Stimulated activated CD8-positive, alpha-beta memory T cell treated with anti-CD3 and anti-CD28 coated beads, Interleukin-12 subunit alpha, Interleukin-12 subunit beta, amount 100 ng/mL, for 24 hours (primary cell): ENCODE measurements around the gene ITM2C.
A peak's percentile ranks its signal among the peaks of the same experiment; 100 is the strongest.

Source experiments
- DNase-seq: peaks from one replicate; pipeline ENCODE4 v3.0.0-alpha.2; 2020; ENCODE audit errors: extremely low read depth

The ITM2C gene, protein sequence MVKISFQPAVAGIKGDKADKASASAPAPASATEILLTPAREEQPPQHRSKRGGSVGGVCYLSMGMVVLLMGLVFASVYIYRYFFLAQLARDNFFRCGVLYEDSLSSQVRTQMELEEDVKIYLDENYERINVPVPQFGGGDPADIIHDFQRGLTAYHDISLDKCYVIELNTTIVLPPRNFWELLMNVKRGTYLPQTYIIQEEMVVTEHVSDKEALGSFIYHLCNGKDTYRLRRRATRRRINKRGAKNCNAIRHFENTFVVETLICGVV

DNA sequence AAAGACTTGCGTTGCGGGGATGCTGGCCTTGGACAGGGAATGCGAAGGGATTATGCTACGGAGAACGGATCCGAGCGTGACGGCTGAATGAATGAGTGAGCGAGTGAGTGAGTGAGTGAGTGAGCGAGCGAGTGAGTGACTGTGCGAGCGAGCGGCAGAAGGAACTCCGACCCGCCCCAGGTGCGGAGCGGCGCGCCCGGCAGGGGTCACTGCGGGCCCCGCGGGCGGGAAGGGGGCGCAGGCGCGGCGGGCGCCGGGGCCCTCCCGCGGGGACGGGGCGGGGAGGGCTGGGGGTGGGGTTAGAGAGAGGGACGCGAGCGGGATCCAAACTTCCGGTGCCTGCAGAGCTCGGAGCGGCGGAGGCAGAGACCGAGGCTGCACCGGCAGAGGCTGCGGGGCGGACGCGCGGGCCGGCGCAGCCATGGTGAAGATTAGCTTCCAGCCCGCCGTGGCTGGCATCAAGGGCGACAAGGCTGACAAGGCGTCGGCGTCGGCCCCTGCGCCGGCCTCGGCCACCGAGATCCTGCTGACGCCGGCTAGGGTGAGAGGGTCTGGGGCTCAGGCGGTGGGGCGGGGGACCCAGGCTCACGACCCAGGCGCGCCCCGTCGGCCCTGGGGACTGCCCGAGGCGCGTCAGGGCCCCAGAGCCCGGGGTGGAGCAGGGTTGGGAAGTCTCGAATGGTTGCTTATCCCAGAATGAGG lies at the start of gene ITM2C:
ITM2C (plus strand) TSS at position 338 of the 702 bp plus-strand sequence; CDS start at position 422, 84 bp downstream.
- DNase-seq = peak; percentile 42

DNA sequence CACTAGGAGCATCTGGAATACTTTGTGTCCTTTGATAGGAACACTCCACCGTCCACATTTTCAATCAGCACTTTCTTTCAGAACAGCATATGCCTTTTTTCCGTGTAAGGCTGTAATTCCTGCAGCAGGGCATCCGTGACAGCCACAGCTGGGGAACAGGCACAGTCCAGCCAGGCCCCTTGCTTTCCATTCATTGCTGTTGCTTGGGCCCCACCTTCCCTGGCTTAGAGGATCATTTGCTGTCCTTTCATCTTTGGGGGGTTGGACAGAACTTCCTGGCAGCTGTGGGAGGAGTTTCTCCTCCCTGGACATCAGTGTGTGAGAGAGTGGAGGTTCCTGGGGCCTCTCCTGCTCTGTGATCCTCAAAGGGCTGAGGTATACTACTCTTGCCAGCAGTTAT lies 49.7 kb upstream of the ITM2C start:
- no peak for DNase-seq

DNA sequence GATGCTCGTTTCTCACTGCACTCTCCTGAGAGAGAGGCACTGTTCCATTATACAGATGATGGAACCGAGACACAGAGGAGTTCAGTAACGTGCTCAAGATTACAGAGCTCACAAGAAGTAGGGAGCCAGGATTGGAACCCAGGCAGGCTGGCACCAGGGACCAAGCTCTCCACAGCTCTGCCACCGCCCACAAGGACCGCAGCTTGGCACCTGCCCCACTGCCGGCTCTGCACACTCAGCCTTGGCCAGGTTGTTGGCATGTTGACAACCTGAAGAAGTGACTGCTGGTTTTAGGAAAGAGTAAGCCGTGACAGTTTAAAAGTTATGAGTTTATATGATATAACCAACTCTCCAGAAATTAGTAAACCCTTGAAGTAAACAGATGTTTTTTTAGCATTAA lies 48.0 kb upstream of the ITM2C start:
- DNase-seq = no peak

DNA sequence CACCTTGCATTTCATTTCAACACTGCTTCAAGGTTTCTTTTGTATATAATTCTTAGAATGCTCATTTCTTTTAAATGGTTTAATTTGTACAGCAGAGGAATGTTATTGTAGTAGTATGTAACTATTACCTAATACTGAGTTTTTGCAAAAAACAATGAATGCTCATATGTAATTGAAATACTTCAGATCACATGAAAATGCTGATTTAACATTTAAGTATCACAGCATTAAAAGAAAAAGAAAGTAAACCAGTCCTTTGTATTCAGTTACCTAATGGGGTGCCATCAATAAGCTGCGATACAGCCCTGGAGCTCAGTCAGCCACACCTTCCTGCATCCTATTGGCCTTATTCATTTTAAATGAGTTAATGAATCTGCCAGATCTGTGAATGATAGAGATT lies 45.3 kb upstream of the ITM2C start:
- no peak for DNase-seq

- DNase-seq = no peak
Observed at GRCh38 chr2:230821261-230821990, 43.3 kb upstream of the ITM2C start.

GRCh38 chr2:230821991-230822520 lies 42.7 kb upstream of the ITM2C start:
- DNase-seq = no peak

GRCh38 chr2:230823264-230823964 lies 41.3 kb upstream of the ITM2C start:
- DNase-seq = no peak

- DNase-seq = no peak
Observed at GRCh38 chr2:230824406-230824978, 40.2 kb upstream of the ITM2C start.

GRCh38 chr2:230825354-230825753 lies 39.4 kb upstream of the ITM2C start:
- no peak for DNase-seq

DNA sequence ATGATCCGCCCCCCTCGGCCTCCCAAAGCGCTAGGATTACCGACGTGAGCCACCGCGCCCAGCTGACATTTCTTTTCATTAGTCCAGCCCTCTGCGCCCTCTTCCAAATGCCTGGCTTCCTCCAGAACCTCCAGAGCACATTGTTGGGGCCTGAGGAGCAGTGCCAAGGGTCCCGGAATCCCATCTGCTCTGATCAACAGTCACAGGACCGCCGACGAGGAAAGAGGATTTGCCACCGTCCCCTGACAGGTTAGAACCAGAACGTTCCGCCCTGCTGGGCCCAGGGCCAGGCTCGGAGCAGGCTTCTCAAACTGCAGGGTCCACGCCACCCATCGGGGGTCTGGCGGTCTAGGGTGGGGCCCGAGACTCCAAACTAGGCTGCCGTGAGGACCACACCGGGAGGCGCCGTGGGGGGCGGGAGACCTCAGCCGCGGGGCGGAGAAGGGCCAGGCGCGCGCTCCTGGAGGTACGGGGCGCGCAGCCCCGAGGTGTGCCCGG lies 36.9 kb upstream of the ITM2C start:
- DNase-seq = no peak

GRCh38 chr2:230828272-230828961 lies 36.3 kb upstream of the ITM2C start:
- no peak for DNase-seq

DNA sequence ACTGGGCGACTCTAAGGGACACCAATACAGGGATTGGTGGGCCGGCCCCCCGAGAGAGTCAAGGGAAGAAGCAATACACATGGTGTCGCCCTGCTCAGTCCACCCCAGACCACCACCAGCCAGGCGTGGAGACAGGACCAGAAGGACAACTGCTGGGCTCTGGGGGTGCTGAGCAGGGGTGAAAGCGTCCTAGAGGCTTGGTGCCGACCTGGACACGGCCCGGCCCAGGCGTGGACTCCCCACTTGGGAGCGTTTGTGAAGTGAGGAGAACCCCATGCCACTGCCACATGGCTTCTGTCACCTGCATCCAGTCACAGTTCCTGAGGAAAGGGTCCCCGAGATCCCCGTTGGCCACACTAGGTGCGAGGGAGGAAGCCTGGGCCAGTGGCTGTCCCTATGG lies 35.4 kb upstream of the ITM2C start:
- no peak for DNase-seq

GRCh38 chr2:230829959-230830358 lies 34.8 kb upstream of the ITM2C start:
- no peak for DNase-seq

GRCh38 chr2:230830428-230830827 lies 34.3 kb upstream of the ITM2C start:
- no peak for DNase-seq

DNA sequence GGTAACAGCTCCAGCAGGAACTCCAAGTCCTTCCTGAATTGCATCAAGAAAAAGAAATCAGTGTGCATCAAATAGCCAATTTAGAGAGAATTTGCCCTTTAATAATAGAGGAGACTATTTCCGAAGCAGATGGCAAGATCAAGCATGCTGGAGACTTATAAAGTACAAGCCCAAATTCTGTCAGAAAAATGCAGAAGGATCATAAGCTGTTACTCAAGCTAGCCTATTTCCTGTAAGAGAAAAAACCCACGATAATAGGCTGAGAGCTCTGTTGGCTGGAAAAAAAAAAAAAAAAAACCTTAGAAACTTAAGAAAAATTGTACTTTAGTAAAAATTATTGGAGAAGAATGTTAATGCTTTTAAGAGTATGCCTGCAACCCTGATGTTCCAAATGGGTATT lies 24.4 kb upstream of the ITM2C start:
- DNase-seq = no peak

DNA sequence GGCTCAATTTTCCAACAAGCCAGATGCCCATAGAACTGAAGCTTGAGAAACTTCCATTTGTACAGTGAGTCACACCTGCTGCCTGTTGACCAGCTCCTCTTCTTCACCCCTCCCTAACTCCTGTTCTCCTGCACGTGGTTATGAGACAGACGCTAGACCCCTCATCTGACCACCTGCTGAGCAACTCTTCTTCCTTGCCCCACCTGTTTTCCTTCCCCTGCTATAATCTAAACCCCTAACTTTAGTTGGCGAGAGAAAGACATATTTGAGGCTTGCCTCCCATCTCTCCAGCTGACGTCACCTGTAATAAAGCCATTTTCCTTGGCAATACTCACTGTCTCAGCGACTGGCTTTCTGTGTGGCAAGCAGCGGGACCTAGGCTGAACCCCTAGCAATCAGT lies 22.3 kb upstream of the ITM2C start:
- DNase-seq = no peak

DNA sequence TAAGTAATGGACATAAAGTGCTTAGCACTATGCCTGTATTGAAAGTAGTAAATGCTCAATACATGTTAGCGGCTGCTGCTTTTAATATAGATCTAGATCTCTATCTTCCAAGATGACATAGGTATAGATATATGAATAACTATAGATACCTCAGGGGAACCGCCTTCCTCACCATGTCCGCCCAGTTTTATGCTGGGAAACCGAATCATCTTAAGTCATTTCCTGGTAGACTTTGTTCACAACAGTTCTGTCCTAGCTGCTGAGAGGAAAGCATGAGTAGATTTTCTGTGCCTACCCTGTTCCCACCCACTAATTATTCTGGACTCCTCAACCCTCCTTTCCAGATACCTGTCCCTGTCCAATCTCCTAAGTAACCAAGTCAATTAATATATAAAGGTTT lies 21.6 kb upstream of the ITM2C start:
- no peak for DNase-seq

GRCh38 chr2:230846360-230846759 lies 18.4 kb upstream of the ITM2C start:
- DNase-seq = no peak

- DNase-seq = peak; percentile 83
Observed at GRCh38 chr2:230847883-230848388, 16.8 kb upstream of the ITM2C start.

DNA sequence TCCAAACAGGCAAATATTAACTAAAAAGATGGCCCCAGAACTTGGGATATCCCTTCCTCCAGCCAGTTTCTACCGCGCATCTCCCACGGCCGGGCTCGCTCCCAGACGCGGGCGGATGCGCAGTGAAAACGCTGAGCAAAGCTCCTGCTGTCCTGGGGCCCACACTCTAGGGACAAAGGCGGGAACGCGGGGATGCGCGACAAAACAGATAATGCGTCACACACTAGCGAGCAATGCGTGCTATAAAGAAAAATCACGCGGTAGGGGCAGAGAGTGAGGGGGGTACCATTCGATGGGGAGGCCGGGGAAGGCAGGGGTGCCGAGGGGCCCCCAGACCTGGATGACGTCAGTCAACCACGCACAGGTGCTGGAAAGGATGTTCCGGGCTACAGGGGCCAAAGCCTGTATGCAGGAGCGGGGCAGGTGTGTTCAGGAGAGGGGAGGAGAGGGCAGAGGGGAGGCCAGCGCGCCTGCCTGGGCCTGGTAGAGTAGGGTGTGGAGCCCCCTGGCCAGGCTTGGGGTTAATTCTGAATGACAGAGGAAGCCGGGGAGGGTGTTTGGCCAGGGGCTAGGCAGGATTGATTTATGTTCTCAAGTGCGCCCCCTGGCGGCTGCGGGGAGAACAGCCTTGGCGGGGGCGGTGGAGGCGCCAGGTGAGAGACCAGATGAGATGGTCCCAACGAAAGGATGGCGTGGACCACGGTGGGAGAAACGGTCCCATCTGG lies 14.9 kb upstream of the ITM2C start:
- DNase-seq = peak; percentile 31
